Smooth muscle cell of the brain vasculature (primary cell): ENCODE results near the gene PSD4.

Source experiments
- DNase-seq: peaks from one replicate; pipeline ENCODE4 v3.0.0-alpha.2; 2012; ENCODE audit warnings: low read depth, low spot score

The PSD4 gene

DNA sequence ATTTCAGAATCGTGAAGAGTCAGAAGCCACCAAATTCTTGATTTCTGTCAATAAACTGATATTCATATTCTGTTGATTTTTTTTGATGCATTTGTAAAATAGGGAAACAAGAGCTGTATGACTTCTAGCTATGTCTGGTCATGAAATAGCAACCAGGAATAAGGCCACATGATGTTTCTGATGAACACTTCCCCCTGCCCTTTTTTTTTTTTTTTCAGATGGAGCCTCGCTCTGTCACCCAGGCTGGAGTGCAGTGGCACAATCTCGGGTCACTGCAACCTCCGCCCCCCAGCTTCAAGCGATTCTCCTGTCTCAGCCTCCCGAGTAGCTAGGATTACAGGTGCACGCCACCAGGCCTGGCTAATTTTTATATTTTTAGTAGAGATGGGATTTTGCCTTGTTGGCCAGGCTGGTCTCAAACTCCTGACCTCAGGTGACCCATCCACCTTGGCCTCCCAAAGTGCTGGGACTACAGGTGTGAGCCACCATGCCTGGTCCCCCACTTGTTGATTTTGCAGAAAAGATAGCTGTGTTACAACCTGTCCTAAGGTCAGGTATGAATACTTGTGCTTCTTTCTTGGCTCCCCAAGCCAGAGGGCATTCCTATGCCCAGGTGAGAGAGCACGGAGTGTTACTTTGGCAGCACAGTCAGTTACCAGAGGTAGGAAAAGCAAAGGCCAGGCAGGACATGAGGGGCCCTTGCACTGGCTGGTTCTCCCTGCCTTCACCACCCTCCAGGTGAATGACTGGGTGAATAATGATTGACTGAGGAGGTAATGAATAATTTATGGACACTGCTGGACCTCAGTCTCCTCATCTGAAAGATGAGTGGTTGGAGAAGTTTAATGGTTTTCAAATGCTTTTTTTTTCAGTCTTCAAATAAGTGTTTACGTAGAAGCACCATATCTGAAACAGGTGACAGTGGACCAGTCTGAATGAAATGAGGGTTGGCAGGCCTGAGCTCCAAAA, 65.4 kb downstream of the PSD4 start:
- DNase-seq = no peak

GRCh38 chr2:113240150-113240914, 66.6 kb downstream of the PSD4 start:
- peak; percentile 95 for DNase-seq

GRCh38 chr2:113240915-113241911, 67.4 kb downstream of the PSD4 start:
- peak; percentile 93 for DNase-seq

GRCh38 chr2:113242327-113242726, 68.6 kb downstream of the PSD4 start:
- DNase-seq = no peak

DNA sequence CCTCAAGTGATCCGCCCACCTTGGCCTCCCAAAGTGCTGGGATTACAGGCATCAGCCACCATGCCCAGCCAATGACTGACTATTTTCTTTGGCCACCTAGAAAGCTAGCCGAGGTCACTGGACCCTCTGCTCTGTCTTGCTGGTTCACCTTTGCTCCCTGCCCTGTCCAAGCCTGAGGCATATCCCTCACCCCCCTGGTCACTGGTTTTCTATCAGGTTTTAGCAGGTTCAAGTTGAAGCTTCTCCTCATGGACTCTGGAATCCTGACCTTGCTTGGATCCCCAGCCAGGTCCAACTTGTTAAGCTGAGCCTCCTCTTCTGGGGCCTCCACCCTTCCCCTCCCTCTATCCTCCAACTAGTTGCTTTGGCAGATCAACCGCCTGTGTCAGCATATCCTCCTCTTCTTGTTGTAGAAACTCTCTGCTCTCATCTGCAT, 71.5 kb downstream of the PSD4 start:
- DNase-seq = no peak

- DNase-seq = no peak
Measured at GRCh38 chr2:113246606-113247005, 72.8 kb downstream of the PSD4 start.

DNA sequence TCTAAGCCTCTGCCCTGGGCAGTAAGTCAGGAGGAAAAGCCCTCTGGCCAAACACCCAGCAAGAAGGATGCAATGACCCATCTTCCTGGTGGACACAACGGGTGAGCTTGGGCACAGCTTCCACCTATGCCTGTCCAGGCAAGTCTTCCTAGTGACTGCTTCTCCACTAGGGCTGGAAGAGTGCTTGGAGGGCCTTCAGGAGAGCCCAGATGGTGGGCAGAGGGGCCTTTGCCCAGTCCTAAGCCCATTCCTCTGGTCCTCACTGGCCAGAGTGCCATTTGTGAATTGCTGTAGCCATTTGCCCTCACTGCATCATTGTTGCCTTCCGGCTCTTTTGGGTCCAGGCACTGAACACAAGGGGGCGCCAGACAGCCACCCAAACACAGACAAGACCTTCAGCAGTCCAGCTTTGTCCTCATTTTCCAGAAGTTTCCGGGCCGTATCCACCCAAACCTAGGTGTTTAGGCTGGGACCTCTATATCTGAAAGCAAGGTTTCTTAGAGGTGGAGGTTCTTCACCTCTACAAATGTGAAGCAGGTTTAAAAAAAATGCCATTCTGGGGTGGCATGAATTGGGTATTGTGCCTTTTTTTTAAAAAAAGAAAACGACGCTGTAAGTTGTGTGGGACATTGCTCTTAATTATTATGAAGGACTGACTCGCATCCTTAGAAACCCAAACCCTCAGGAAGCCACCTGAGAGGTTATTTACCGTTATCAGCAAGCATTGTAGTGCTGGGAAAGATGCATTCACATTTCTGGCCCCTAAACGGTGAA, 75.4 kb downstream of the PSD4 start:
- peak; percentile 60 for DNase-seq

DNA sequence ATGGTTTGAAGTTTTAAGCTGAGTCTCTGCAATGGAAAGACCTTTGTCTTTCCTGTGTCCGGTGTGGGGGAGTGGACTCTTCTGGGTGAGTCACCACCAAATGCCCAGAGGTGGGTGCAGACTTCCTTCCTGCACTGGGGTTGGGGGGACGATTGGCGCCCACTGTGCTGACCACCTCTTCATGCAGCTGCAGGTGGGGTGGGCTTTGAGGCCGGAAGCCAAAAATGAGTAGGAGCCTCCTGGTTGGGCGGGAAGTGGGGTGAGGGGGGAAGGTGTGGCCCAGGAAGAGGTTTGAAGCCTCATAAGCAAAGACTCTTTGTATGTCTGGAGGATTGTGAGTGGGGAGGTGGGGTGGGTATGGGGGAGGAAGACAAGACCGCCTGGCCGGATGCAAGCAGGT, 77.3 kb downstream of the PSD4 start:
- DNase-seq = no peak

DNA sequence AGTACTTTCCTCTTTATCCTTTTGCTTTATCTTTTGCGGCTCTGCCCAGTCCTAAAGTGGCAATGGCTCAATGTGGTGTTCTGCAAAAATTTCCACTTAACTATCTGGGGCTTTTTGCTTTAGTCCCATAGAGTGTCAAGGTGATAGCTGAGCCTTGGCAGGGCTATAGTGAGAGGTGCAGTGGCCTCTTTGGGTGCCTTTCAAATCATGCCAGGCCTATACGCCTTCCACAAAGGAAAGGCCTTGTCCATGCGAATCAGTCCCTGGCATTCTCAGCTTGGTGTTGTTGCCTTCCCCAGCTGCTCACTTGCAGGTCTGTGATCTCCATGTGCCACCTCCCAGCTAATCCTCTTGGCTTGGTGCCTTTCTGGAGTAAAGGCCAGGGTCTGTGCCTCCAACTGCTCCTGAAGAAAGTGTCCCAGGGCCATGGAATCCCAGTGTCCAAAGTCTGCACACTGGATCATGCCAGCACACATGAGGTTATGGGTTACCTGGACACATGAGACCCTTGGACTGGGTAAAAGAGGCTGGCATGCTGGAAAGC, 78.3 kb downstream of the PSD4 start:
- DNase-seq = no peak

DNA sequence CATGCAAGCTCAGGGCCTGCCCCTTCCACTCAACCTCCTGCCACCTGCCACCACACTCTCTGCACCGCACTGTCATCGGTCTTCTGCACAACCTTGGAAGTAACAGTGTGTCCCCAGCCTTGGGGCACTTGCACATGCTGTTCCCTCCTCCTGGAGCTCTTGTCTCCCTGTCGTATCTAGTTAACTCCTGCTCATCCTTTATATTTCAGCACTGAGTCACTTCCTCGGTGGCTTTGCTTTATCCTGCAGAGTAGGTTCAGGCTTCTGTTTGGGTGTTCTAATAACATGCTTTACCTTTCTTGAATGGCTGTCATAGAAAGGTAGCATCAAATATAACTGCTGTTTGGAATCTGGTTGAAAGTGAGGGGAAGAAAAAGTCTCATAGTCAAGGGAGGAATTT, 79.7 kb downstream of the PSD4 start:
- no peak for DNase-seq

DNA sequence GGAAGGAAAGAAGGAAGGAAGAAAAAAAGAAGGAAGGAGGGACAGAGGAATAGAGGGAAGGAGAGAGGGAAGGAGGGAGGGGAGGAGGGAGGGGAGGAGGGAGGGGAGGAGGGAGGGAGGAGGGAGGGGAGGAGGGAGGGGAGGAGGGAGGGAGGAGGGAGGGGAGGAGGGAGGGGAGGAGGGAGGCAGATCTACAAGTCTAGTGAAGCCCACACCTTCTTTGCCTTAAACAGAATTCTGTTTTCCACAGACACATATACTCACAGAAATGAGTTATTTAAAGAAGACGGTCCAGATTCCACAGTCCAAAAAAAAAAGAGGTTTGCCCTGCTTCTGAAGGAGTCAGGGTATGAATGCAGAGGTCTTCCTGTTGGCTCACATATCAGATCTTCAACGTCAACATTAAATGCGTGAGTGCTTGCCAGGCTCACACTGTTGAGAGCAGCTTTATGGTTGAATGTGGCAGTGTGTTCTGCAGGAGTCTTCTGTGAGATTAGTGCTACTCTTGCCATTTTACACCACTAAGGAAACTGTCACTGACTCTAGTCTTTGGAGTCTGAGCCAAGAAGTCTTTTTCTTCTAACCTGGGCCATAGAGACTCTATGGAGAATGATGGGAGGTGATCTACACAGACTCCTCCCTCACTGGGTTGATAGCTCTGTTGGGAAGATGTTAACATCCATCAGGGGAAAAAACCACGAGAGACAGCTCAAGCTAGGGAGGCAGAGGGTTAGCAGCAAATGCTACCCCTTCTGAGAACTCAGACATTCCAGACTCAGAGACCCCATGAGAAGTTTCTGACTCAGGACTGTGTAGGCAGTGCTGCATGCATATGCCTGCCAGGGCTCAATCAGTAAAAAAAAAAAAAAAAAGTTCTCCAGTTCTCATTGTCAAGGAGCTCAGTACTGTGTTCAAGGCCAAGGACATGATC, 81.6 kb downstream of the PSD4 start:
- no peak for DNase-seq

DNA sequence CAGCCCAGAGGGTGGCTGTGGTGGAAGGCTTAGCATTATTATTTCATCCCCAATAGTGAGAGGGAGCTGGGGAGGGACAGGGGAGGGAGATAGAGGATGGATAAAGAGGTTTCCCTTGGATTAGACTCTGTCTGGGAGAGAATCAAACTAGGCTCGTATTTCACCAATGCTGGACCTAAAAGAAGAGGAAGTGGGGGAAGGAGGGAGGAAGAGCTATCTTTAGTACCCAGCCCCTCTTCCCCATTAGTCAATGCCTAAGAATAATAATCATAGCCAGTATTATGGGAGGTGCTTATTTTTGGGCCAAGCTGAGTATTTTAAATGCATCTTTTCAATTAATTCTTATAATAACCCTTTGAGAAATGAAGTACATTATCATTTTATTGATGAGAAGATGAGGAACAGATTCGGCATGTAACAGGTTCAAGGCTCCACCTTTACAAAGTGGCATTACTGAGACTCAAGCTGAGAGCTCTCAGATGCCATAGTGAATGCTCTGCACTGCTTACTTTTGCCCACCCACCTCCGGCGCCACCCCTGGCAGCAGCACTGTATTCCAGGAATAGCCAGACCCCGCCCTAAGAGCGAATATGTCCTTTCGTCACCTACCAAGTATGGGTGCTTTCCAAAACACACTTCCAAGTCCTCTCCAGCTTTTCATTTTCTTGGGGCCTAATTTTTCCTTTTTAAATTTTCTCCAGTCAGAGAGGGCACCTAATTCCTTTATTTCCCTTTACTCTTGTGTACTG, 83.9 kb downstream of the PSD4 start:
- DNase-seq = no peak

- no peak for DNase-seq
Measured at GRCh38 chr2:113258471-113259147, 84.8 kb downstream of the PSD4 start.
